Ishikawa (cell line): Measurements from ENCODE around the gene ARID1B.

Experiments
- EP300 ChIP-seq: IDR thresholded peaks from 2 replicates; pipeline ENCODE4 v1.6.1; 2012; ENCODE audit warnings: borderline replicate concordance
- FOXM1 ChIP-seq: IDR thresholded peaks from 2 replicates; pipeline ENCODE4 v1.6.1; 2012; ENCODE audit warnings: low read depth, borderline replicate concordance
- NFIC ChIP-seq: IDR thresholded peaks from 2 replicates; pipeline ENCODE4 v1.6.1; 2012
- TAF1 ChIP-seq: IDR thresholded peaks from 2 replicates; pipeline ENCODE4 v1.6.1; 2012; ENCODE audit warnings: low read depth, mild to moderate bottlenecking
- TCF12 ChIP-seq: IDR thresholded peaks from 2 replicates; pipeline ENCODE4 v1.6.1; 2012; ENCODE audit warnings: low read depth
- TEAD4 ChIP-seq: IDR thresholded peaks from 2 replicates; pipeline ENCODE4 v1.6.1; 2012
- YY1 ChIP-seq: IDR thresholded peaks from 2 replicates; pipeline ENCODE4 v1.6.1; 2012; ENCODE audit warnings: low read depth
- TF ChIP-seq, protein P1 (sequence below): IDR thresholded peaks from 2 replicates; pipeline ENCODE4 v1.6.1; 2012
- TF ChIP-seq, protein P2 (sequence below): IDR thresholded peaks from 2 replicates; pipeline ENCODE4 v1.6.1; 2012; ENCODE audit warnings: low read depth, mild to moderate bottlenecking

DNA sequence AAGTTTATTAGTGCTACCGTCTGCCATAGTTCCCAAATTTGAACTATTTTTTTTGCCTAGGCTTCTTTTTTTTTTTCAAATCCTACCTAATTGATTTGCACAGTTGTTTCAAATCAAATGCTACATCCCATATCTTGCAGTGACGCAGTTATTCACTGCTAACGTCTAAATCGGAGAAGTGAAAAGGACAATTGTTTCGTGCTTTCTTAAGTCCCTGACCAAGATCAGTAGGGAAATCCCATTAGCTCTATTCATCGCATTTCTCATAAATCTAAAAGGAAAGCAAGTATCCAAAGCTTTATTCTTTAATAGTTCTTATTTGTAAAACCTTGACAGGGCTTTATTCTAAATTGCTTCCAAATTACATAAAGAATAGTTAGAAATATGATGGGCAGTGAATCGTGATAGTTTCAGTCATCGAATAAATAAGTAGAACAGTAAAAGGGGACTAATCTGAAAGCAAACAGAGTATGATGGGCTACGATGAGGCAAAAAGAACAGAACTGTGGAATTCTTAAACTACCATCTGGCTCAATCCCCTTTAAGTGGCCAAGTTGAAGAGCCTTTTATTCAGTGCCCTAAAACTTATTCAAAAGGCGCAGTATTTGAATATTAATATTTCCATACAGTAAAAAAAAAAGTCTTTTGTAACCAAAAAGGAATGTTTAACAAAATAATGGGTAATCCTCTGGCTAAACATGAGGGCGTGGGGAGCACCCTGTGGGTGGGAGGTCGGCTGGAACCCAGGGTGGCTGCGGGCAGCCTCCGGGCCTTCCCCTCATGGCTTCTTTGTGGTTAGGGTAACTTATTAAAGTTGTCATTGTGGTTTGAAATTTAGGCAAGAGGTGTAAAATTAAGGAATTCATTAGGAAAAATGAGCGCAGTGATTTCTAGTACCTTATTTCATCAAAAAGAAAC lies 3.0 kb upstream of the ARID1B start:
- TF ChIP-seq FOXM1 (no peak), TEAD4 (no peak), YY1 (no peak), TCF12 (no peak), NFIC (no peak), EP300 (no peak), TAF1 (no peak)
- TF ChIP-seq, protein P1, sequence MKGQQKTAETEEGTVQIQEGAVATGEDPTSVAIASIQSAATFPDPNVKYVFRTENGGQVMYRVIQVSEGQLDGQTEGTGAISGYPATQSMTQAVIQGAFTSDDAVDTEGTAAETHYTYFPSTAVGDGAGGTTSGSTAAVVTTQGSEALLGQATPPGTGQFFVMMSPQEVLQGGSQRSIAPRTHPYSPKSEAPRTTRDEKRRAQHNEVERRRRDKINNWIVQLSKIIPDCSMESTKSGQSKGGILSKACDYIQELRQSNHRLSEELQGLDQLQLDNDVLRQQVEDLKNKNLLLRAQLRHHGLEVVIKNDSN: no peak
- TF ChIP-seq, protein P2, sequence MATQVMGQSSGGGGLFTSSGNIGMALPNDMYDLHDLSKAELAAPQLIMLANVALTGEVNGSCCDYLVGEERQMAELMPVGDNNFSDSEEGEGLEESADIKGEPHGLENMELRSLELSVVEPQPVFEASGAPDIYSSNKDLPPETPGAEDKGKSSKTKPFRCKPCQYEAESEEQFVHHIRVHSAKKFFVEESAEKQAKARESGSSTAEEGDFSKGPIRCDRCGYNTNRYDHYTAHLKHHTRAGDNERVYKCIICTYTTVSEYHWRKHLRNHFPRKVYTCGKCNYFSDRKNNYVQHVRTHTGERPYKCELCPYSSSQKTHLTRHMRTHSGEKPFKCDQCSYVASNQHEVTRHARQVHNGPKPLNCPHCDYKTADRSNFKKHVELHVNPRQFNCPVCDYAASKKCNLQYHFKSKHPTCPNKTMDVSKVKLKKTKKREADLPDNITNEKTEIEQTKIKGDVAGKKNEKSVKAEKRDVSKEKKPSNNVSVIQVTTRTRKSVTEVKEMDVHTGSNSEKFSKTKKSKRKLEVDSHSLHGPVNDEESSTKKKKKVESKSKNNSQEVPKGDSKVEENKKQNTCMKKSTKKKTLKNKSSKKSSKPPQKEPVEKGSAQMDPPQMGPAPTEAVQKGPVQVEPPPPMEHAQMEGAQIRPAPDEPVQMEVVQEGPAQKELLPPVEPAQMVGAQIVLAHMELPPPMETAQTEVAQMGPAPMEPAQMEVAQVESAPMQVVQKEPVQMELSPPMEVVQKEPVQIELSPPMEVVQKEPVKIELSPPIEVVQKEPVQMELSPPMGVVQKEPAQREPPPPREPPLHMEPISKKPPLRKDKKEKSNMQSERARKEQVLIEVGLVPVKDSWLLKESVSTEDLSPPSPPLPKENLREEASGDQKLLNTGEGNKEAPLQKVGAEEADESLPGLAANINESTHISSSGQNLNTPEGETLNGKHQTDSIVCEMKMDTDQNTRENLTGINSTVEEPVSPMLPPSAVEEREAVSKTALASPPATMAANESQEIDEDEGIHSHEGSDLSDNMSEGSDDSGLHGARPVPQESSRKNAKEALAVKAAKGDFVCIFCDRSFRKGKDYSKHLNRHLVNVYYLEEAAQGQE: no peak
